ENCODE measurements around the gene CPZ. TPM values are rescaled to one million over a fixed set of nuclear protein-coding genes. Genes with fewer than 3 reads are reported as not detected.

The CPZ gene
- total and polyA plus RNA-seq, 12 donors, result 0.53 to 6.4 (median 3.9) TPM

- WGBS, 4 donors, result 86 to 95% (median 90%) methylated on average over 8 to 12 of the region's 12 CpGs
- Histone ChIP-seq H3K4me3 (no peak overlapping the region), H3K4me1 (replicated peaks in 1 of 2) (no peaks in the 10 kb centered on the region), H3K27me3 (no peaks in the 10 kb centered on the region), H3K9me3 (replicated peaks in 1 of 3) (no peaks in the 10 kb centered on the region), H3K27ac (no peak overlapping the region), H3K36me3 (replicated peaks in 1 of 2) (no peaks in the 10 kb centered on the region)
- intact Hi-C loops (cut with DNase I), result no loop called here
- no peak for TF ChIP-seq CTCF (IDR thresholded peaks at IDR 0.05)
- no peak for TF ChIP-seq POLR2A (IDR thresholded peaks at IDR 0.05)
- DNase-seq, result no peak
Observed at GRCh38 chr4:8553991-8554405, 38.6 kb upstream of the CPZ start.

GRCh38 chr4:8554555-8555100 is 37.9 kb upstream of the CPZ start:
- intact Hi-C loops (cut with DNase I), result no loop called here
- no peaks in the 10 kb centered on the region for H3K4me1 ChIP-seq (replicated peaks in 1 of 2)
- no peak overlapping the region for H3K4me3 ChIP-seq
- DNase-seq, result no peak
- no peaks in the 10 kb centered on the region for H3K9me3 ChIP-seq (replicated peaks in 1 of 3)
- 84 to 89% (median 86%) methylated on average over 13 to 17 of the region's 17 CpGs for WGBS, 4 donors
- no peaks in the 10 kb centered on the region for H3K27me3 ChIP-seq
- H3K27ac ChIP-seq, result no peak overlapping the region
- no peaks in the 10 kb centered on the region for H3K36me3 ChIP-seq (replicated peaks in 1 of 2)
- TF ChIP-seq CTCF (IDR thresholded peaks at IDR 0.05) (no peak), POLR2A (IDR thresholded peaks at IDR 0.05) (no peak)

GRCh38 chr4:8555716-8556115 is 36.8 kb upstream of the CPZ start:
- intact Hi-C loops (cut with DNase I), result no loop called here
- TF ChIP-seq POLR2A (IDR thresholded peaks at IDR 0.05) (no peak), CTCF (IDR thresholded peaks at IDR 0.05) (no peak)
- Histone ChIP-seq H3K4me1 (replicated peaks in 1 of 2) (no peaks in the 10 kb centered on the region), H3K4me3 (no peak overlapping the region), H3K27me3 (no peaks in the 10 kb centered on the region), H3K27ac (no peak overlapping the region), H3K36me3 (replicated peaks in 1 of 2) (no peaks in the 10 kb centered on the region), H3K9me3 (replicated peaks in 1 of 3) (no peaks in the 10 kb centered on the region)
- DNase-seq, result no peak
- 80 to 88% (median 82%) methylated on average over 3 to 5 of the region's 5 CpGs for WGBS, 4 donors

GRCh38 chr4:8556341-8557150 is 36.0 kb upstream of the CPZ start:
- no peak for DNase-seq
- no peaks in the 10 kb centered on the region for H3K27me3 ChIP-seq
- H3K4me3 ChIP-seq, result no peak overlapping the region
- intact Hi-C loops (cut with DNase I), result no loop called here
- H3K9me3 ChIP-seq (replicated peaks in 1 of 3), result no peaks in the 10 kb centered on the region
- H3K4me1 ChIP-seq (replicated peaks in 1 of 2), result no peaks in the 10 kb centered on the region
- no peak for TF ChIP-seq POLR2A (IDR thresholded peaks at IDR 0.05)
- TF ChIP-seq CTCF (IDR thresholded peaks at IDR 0.05), result no peak
- H3K27ac ChIP-seq, result no peak overlapping the region
- 70 to 85% (median 83%) methylated on average over 17 of the region's 17 CpGs for WGBS, 4 donors
- H3K36me3 ChIP-seq (replicated peaks in 1 of 2), result no peaks in the 10 kb centered on the region

Data from adrenal gland (tissue), 12 donors.